Measurements from ENCODE around the gene FHIT.

- TF ChIP-seq, protein P1, sequence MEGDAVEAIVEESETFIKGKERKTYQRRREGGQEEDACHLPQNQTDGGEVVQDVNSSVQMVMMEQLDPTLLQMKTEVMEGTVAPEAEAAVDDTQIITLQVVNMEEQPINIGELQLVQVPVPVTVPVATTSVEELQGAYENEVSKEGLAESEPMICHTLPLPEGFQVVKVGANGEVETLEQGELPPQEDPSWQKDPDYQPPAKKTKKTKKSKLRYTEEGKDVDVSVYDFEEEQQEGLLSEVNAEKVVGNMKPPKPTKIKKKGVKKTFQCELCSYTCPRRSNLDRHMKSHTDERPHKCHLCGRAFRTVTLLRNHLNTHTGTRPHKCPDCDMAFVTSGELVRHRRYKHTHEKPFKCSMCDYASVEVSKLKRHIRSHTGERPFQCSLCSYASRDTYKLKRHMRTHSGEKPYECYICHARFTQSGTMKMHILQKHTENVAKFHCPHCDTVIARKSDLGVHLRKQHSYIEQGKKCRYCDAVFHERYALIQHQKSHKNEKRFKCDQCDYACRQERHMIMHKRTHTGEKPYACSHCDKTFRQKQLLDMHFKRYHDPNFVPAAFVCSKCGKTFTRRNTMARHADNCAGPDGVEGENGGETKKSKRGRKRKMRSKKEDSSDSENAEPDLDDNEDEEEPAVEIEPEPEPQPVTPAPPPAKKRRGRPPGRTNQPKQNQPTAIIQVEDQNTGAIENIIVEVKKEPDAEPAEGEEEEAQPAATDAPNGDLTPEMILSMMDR (conservative IDR thresholded peaks at IDR 0.05) = no peak
- TF ChIP-seq EZH2 (IDR thresholded peaks at IDR 0.05; ENCODE audit: low read depth) = no peak
These were observed 25.0 kb downstream of the FHIT start for GRCh38 chr3:61226166-61226686.

Data from PC-9 (cell line).